HepG2 (cell line): ENCODE results near the gene HCRT. TPM values are rescaled to one million over a fixed set of nuclear protein-coding genes. Genes with fewer than 3 reads are reported as not detected.

Experiments
- ATAC-seq: fragments of 200-7000 bp; cut with Tn5 transposase; 3 replicates; pipeline ENCODE4 v1.9.1; 2020; ENCODE audit warnings: mild to moderate bottlenecking, moderate library complexity
- BruUV-seq: library from RNA; stranded (reverse); fragments of 400-500 nt; replicated peaks from 2 replicates; lab custom pipeline; 2021; lab: Mats Ljungman, UMichigan
- CTCF ChIA-PET: fragments of 300-600 bp; formaldehyde crosslinking; extraction: SDS; loops from one replicate; lab custom pipeline; 2021; ENCODE audit warnings: low total read pairs, inconsistent platforms, low intra/inter-chr PET ratio; lab: Yijun Ruan, JAX
- POLR2A ChIA-PET: fragments of 350-600 bp; sonication (Branson Sonifier 250); formaldehyde crosslinking; loops from one replicate; lab custom pipeline; 2020; ENCODE audit warnings: antibody characterized with exemption, inconsistent platforms; lab: Yijun Ruan, JAX
- DNase-seq: peaks from one replicate; pipeline ENCODE4 v3.0.0-alpha.2; 2015; ENCODE audit warnings: low spot score
- FAIRE-seq: peaks from 3 replicates; lab custom pipeline; 2011; peaks lifted over from hg19 to GRCh38; lab: Jason Lieb, UNC
- H2AFZ ChIP-seq: one replicate; pipeline ENCODE4 v1.6.1; 2011; ENCODE audit warnings: low read length, inconsistent platforms
- H3K27ac ChIP-seq: fragments of 300-600 bp; 3 replicates; pipeline ENCODE4 v1.8.0; 2011; ENCODE audit warnings: mixed run types, mild to moderate bottlenecking, mixed read lengths, low read length, inconsistent platforms; ENCODE audit not compliant: insufficient read depth; ENCODE audit errors: extremely low read length
- H3K27me3 ChIP-seq, 2 experiments: fragments of 200-600 bp in 1 of 2; 2 replicates in 1 of 2; 3 replicates in 1 of 2; pipeline versions ENCODE4 v1.6.0 to v1.8.0; 2011; ENCODE audit warnings: low read length in 2 of 2, mild to moderate bottlenecking in 2 of 2, moderate library complexity in 2 of 2, inconsistent platforms in 1 of 2; ENCODE audit not compliant: insufficient read depth in 2 of 2, control insufficient read depth in 1 of 2
- H3K36me3 ChIP-seq, 2 experiments: fragments of 200-600 bp in 1 of 2; replicated peaks in 1 of 2; 2 replicates in 1 of 2; 3 replicates in 1 of 2; pipeline versions ENCODE4 v1.5.1 to v1.8.0; 2011; ENCODE audit warnings: low read length in 2 of 2, inconsistent platforms in 1 of 2; ENCODE audit not compliant: insufficient read depth in 2 of 2, control insufficient read depth in 1 of 2
- H3K4me1 ChIP-seq: 2 replicates; pipeline ENCODE4 v1.5.1; 2012; ENCODE audit warnings: low read length, inconsistent platforms; ENCODE audit not compliant: insufficient read depth
- H3K4me2 ChIP-seq: 2 replicates; pipeline ENCODE4 v1.6.0; 2011; ENCODE audit warnings: low read depth, low read length, inconsistent platforms
- H3K4me3 ChIP-seq, 3 experiments: fragments of 200-600 bp in 1 of 3; sonication (generic), shearing (Covaris generic) in 1 of 3; replicated peaks in 1 of 3; 2 replicates each; pipeline ENCODE4 v1.5.1; 2011 to 2016; ENCODE audit warnings: low read length in 3 of 3, inconsistent platforms in 2 of 3, low read depth in 2 of 3, mild to moderate bottlenecking in 2 of 3, control low read depth in 1 of 3, mixed read lengths in 1 of 3; ENCODE audit not compliant: insufficient read depth in 1 of 3
- H3K79me2 ChIP-seq: one replicate; pipeline ENCODE4 v1.6.1; 2011; ENCODE audit warnings: low read length, inconsistent platforms; ENCODE audit not compliant: insufficient read depth
- H3K9ac ChIP-seq: 2 replicates; pipeline ENCODE4 v1.6.0; 2011; ENCODE audit warnings: mild to moderate bottlenecking, low read depth, low read length, inconsistent platforms; ENCODE audit not compliant: insufficient read depth
- H3K9me3 ChIP-seq: 2 replicates; pipeline ENCODE4 v1.5.1; 2012; ENCODE audit warnings: mild to moderate bottlenecking, low read length
- H4K20me1 ChIP-seq: 2 replicates; pipeline ENCODE4 v1.6.0; 2011; ENCODE audit warnings: inconsistent platforms, mild to moderate bottlenecking, low read length, moderate library complexity; ENCODE audit not compliant: insufficient read depth
- HDAC6 ChIP-seq: fragments of 200-600 bp; sonication (generic); IDR thresholded peaks from 2 replicates; pipeline ENCODE4 v1.7.0; 2017; ENCODE audit warnings: mild to moderate bottlenecking, antibody characterized with exemption, low read length, low read depth
- MAZ ChIP-seq, 2 experiments: sonication (generic) in 1 of 2; formaldehyde crosslinking in 1 of 2; IDR thresholded peaks; 2 replicates each; pipeline versions ENCODE4 v1.5.0 to v1.6.1; 2012 to 2020; ENCODE audit warnings: low read depth in 2 of 2, mild to moderate bottlenecking in 2 of 2, borderline replicate concordance in 1 of 2, improper control_type of control experiment in 1 of 2, low read length in 1 of 2, missing genetic modification reagents in 1 of 2, moderate library complexity in 1 of 2
- MNT ChIP-seq: fragments of 450-650 bp; IDR thresholded peaks from 2 replicates; pipeline ENCODE4 v1.6.1; 2016
- ZBTB44 ChIP-seq: sonication (generic); formaldehyde crosslinking; IDR thresholded peaks from 2 replicates; pipeline ENCODE4 v1.4.0; 2020; ENCODE audit warnings: missing genetic modification reagents
- ZNF569 ChIP-seq: sonication (generic); formaldehyde crosslinking; IDR thresholded peaks from 2 replicates; pipeline ENCODE4 v1.5.0; 2020; ENCODE audit warnings: mild to moderate bottlenecking, missing genetic modification reagents, moderate library complexity, borderline replicate concordance
- WGBS: methylation state at CpG from one replicate; pipeline ENCODE4 v1.1.6; 2017; ENCODE audit warnings: low lambda C conversion rate; 5-methylcytosine and 5-hydroxymethylcytosine counted together
- in situ Hi-C: cut with HindIII; loops from 2 replicates; pipeline ENCODE4 v1.10.0; 2017; ENCODE audit warnings: low pct_unique_long_range_greater_than_20kb; ENCODE audit not compliant: extremely low pct_ligation_motif_present
- intact Hi-C: fragments of 100-400 bp; cut with micrococcal nuclease; formaldehyde crosslinking; loops from one replicate; pipeline ENCODE4 v1.10.0; 2022; ENCODE audit not compliant: unreplicated experiment
- polyA plus RNA-seq, 8 experiments: library from polyadenylated mRNA; depleted of rRNA in 3 of 8; stranded (reverse) in 7 of 8; unstranded in 1 of 8; fragments of >200 nt; fragmentation: Illumina TruSeq in 4 of 8; extraction: Trizol in 4 of 8; gene quantifications; 2 replicates each; pipeline versions ENCODE4 v1.2.1 to v1.2.3, GENCODE V29; 2011 to 2016; ENCODE audit warnings: low read depth in 4 of 8, missing spikeins in 1 of 8, mixed read lengths in 1 of 8; ENCODE audit not compliant: insufficient read depth in 1 of 8
- total RNA-seq, 5 experiments: library from RNA; depleted of rRNA; stranded (reverse); fragments of >200 nt; fragmentation: Illumina TruSeq; extraction: Trizol; gene quantifications; 2 replicates each; pipeline ENCODE4 v1.2.3, GENCODE V29; 2016; ENCODE audit warnings: low read depth in 1 of 5

The HCRT gene
- total and polyA plus RNA-seq, 2 of the 13 experiments (the other 11 are each of a cell fraction or from before 2014, with no cell fraction given), result not detected

- TF ChIP-seq HDAC6, result no peak
Observed at GRCh38 chr17:42179911-42180410, 5.3 kb downstream of the HCRT start (continued).

GRCh38 chr17:42179335-42179734 lies 5.9 kb downstream of the HCRT start:
- Histone ChIP-seq H3K9me3 (no peaks in the 10 kb centered on the region), H2AFZ (no peak overlapping the region), H3K27ac (no peak overlapping the region), H3K27me3 (peaks cover 0 to 15% of the 10 kb centered on the region in 2 experiments; a peak in 3 of 5 replicates), H3K4me1 (peaks cover 50% of the 10 kb centered on the region), H4K20me1 (peaks cover 5% of the 10 kb centered on the region), H3K9ac (no peak overlapping the region), H3K4me3 (no peak overlapping the region), H3K36me3 (no peaks in the 10 kb centered on the region), H3K79me2 (no peaks in the 10 kb centered on the region), H3K4me2 (no peak overlapping the region)
- ChIA-PET CTCF (no interaction called here), POLR2A (interaction anchor here (1.1 to 3.6 kb wide), 3 partner anchors 9 to 26 kb away, joined by 4 to 19 read pairs (median 9); partner anchors contain the start of gene GHDC)
- in situ Hi-C loops (no loop called here), intact Hi-C loops (no loop called here)
- WGBS, result 0% methylated on average over 1 of the region's 1 CpG
- BruUV-seq, result no TSS peak
- ATAC-seq (no peak), DNase-seq (no peak), FAIRE-seq (no peak)
- no peak for TF ChIP-seq ZNF569 (CRISPR knock-in tag)
- TF ChIP-seq MNT, result peak; percentile 61
- TF ChIP-seq ZBTB44, result no peak
- no peak for TF ChIP-seq MAZ (IDR thresholded peaks at IDR 0.05; ENCODE audit: borderline replicate concordance, low read depth, low read length)
- TF ChIP-seq MAZ (CRISPR knock-in tag; IDR thresholded peaks at IDR 0.05; ENCODE audit: low read depth), result 0 out of 2 replicates have a peak, but pooled peaks have one; percentile 15
